G401.6 (cell line): ENCODE data around the gene C13orf46.

Experiments used
- FAIRE-seq: peaks from 2 replicates; lab custom pipeline; 2012; peaks lifted over from hg19 to GRCh38; lab: Jason Lieb, UNC

C13orf46 gene

DNA sequence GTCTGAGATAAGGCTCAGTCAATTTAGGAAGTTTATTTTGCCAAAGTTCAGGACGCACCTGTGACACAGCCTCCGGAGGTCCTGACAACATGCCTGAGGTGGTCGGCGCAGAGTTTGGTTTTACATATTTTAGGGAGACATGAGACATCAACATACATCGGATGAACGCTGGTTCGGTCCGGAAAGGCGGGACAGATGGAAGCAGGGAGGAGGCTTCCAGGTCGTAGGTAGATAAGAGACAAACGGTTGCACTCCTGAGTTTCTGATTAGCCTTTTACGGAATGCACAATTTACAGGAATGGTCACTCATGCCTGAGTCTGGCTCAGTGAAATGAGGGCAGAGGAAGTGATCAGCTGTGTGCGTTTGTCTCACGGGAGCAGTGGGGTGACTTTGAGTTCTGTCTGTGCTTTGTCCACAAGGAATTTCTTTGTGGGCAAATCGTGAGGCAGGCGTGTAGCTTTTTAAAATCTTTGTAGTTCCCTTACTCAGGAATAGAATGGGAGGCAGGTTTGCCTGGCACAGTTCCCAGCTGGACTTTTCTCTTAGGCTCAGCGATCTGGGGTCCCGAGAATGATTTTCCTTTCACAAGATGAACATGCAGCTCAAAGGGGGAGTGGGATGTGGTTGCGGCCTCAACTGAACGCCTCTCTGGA, 36.2 kb downstream of the C13orf46 start:
- FAIRE-seq: no peak

DNA sequence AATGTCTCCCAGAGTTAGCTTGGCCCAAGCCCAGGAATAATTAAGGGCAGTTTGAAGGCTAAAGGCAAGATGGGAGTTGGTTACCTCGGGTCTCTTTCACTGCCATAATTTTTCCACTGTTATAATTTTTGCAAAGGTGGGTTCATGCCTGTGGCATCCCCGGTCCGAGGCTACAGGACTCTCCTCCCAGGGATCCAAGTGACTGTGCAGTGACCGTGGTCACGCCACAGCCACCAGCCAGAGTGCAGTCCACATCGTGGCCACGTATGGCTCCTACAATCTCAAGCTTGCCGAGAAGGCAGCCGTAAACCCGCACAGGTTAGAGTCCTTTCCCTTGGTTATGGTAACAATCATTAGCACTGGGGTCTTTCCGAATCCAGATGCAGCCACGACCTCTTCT, 36.8 kb downstream of the C13orf46 start:
- FAIRE-seq: no peak

DNA sequence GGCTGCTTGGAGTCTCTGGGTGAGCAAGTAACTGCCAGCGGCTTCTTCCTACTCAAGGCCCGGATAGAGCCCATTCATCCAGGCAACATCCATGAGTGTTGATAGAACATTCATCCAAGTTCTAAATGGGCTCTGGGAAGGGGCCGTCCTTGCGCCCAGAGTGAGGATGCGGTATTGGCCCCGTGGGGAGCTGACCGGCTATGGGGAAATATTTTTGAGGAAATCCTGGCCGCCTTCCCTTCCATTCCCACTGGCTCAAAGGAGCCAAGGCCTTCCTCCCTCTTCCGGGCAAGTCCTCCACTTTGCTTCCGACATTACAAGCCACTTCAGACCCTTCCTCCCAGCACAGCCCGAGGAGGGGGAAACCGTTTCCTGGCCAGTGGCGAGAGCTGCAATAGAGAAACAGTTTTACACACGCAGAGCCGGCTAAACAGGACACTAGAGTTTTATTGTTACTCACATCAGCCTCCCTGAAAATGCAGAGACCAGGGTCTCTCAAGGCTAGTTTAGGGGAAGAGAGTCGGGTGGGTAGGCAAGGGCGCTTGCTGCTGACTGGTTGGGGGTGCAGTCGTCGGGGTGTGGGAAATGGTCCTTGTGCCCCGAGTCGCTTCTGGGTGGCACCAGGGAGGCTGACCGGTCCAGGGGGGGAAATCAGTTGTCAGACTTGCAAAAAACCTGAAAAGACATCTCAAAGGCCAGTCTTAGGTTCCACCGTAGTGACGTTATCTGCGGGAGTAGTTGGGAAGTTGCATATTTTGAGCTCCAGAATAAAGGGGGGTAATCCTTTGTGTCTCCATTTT, 37.5 kb downstream of the C13orf46 start:
- FAIRE-seq: no peak

DNA sequence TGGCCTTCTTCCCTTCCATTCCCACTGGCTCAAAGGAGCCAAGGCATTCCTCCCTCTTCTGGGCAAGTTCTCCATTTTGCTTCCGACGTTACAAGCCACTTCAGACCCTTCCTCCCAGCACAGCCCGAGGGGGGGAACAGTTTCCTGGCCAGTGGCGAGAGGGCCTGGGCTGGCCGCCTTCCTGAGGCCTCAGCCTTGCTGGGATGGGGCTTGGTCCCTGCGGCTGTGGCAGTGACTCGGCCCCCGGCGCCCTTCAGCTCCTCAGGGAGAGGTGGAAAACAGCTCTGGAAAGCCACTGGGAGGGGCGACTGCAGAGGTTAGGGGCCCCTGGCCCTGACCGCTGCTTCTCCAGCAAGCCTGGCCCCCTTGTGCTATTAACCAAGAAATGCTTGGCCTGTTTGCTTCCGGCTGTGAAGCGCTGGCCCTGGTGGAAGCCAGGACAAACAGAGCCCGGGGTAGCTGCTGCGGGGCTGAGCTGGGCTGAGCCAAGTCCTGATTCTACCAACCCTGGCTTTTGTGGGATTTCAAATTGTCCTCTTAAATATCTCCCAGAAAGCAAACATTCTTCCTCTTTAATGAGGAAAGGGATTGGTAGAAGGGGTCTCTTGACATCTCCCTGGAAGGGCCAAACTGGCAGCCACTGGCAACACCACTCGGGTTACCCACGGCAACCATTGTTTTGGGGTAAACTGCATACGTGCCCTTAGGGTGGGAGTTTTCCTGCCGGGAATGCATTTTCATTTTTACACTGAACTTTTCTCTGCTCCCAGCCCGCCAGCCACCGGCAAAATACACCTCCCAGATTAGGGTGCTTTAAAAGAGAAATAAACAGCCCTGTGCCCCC, 38.7 kb downstream of the C13orf46 start:
- no peak for FAIRE-seq

DNA sequence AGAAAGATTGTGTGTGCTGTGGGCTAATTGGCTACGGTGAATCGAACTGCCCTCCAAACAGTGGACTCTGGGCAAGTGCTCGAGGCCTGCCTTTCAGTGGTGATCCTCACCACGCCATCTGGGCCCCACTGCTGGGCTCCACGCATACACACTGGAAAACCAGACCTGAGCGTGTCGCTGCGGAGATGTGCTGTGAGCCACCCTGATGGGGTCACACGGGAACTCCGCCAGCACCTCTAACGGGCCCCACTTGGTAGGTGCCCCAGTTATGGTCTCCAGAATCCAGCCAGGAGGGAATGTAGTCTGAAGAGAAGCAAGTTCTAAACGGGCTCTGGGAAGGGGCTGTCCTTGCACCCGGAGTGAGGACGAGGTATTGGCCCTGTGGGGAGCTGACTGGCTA, 39.3 kb downstream of the C13orf46 start:
- no peak for FAIRE-seq

DNA sequence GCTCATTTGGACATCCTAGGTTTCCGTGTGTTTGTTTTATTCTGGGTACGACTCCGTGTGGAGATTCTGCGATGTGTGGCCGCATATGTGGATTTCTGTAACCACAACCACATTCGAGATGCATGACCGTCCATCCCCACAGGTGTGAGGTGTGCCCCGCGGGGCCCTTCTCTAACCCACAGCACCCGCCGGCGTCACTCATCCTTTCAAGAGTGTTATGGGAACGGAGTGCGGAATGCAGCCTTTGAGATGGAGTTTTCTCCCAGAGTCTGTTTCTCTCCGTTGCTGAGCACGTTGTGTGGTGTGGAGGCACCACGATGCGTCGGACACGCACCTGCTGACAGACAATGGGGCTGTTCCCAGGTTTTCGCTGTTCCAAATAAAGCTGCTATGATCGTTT, 40.0 kb downstream of the C13orf46 start:
- no peak for FAIRE-seq

DNA sequence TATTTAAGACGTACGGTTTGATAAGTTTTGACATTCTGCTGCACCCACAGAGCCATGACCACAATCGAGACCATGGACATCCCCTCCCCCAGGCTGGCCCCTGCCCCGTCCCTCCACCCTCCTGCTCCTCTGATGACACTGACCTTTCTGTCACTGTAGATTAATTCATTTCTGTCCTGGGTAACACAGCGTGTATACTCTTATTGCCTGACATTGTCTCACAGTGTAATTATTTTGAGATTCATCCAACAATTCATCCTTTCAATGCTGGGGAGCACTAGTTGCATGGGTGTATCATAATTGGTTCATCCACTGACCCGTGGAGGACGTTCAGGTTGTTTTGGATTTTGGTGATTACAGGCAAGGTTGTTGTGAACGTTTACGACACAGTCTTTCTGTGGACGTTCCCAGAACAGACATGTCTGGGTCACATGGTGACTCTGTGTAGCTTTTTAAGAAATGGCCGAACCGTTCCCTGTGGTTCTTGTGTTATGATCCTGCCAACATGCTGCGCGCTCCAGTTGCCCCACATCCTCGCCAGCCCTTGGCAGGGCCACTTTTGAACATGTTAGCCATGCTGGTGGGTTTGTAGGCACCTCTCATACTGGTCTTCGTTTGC, 41.9 kb downstream of the C13orf46 start:
- FAIRE-seq: no peak

DNA sequence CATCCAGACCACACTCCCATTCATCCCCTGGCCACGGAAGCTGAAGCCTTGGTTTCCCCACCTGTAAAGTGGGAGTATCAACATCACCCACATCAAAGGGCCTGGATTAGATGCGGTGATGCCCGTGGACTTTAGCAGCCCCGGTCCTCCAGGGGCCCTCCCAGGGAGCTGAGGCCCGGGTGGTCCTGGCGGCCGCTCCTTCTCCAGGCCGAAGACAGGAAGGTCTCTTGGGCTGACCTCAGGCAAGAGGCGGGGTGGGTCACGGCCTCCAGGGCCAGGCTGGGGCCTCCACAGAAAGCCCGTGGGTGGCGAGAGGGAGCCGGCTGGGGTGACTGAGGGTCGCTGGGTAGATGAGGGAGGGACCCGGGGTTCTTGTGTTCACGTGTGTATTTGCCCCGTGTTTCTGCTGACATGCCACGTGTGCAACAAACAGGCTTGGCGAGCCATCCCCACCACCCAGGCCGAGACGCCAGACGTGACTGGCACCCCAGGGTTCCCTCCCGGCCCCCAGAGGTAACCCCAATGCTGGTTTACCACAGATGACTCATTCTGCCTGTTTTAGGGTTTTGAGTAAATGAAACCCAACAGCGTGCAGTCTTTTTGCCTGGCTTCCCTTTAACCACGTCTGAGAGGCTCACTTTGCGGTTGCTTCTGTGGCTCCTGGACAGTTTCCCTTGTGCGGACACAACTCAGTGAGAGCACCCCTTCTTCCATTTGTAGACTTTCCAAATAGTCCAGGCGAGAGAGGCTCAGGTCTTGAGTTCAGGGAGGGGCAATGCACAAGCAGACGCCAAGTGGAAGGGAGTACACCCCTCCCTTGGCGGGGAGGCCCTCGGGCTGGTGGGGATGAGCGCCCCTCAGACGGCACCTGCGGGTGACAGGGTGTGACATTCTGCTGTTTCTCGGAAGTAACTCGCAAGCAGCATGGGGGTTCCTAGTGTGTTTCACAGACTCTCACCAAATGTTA, 42.9 kb downstream of the C13orf46 start:
- FAIRE-seq: no peak

DNA sequence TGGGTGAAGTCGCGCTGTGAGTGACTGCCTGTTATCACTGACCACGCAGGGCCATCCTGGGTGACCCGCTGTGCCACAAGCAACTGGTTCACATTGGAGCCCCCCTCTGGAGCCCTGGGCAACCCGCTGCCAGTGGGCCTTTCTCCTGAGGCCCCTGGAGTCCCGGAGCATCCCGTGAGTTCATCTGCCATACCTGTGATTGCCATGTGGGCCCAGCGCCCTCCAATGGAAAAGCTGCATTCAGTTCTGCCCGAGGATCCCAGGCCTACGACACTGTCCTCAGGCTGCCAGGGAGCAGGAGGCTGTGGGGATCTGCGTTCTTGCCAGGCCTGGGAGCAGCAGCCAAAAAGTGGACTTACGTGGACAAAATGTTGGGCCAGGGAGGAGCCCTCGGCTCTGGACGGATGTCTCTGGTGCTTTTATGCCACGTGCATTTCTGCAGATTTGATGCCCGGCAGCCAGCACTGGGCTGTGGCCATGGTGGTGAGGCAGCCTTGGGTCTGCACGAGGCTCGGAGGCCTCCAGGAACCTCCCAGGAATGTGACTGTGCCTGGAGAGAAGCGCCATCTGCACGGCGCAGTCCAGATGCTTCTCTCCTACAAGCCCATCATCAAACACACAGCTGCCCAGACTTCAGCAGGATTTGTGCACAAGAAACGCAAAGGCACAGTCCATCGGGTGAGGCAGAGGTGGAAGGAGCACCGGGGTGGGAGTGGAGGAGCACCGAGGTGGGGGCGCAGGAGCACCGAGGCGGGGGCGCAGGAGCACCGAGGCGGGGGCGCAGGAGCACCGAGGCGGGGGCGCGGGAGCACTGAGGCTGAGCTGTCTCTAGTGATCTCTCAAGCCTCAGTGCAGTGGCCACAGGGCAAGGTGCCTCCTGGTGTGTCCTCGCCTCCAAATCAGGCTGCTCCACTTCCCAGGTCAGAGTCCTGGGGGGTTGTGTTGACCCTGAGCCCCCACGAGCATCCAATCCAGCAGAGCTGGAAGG, 44.0 kb downstream of the C13orf46 start:
- FAIRE-seq: no peak

DNA sequence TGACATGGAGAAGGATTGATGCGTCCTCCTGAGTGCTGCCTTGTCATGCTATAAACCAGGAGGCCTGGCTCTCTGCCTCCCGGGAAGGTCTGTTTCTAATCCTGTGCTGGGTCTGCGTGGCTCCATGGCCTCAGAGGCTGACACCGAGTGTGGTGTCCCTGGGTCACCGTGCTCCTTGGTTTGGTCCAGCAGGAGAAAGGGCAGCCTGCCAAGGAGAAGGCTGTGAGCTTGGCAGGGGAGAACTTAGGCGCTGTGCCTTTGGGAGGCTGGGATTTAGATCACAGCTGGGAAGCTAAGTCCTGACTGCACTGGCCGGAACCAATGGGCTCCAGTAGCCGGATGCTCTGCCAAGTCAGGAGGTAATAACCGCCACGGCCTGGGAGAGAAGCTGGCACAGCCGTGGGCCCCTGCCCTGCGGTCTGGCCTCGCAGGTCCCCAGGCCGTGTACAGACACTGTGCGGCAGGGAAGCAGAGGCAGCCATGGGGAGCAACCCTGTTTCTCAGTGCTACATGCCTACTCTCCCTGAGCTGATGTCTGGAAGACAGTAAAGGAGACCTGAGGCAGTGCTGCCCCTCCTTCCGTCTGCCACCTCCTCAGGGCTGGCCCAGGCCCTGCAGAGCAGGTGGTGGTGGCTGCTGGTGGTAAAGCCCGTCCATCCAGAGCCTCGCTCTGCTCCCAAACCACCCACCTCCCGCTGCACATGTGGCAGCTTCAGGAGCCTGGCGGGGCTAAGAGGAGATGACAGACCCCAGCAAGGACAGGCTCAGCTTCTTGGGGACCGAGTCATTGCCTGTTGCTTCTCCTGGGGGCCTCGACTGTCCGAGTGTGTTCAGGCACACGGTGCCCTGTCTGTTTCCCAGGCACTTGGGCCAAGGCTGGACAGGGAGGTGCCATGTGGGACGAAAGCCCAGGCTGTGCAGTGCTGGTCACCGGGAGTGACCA, 44.9 kb downstream of the C13orf46 start:
- FAIRE-seq: no peak

DNA sequence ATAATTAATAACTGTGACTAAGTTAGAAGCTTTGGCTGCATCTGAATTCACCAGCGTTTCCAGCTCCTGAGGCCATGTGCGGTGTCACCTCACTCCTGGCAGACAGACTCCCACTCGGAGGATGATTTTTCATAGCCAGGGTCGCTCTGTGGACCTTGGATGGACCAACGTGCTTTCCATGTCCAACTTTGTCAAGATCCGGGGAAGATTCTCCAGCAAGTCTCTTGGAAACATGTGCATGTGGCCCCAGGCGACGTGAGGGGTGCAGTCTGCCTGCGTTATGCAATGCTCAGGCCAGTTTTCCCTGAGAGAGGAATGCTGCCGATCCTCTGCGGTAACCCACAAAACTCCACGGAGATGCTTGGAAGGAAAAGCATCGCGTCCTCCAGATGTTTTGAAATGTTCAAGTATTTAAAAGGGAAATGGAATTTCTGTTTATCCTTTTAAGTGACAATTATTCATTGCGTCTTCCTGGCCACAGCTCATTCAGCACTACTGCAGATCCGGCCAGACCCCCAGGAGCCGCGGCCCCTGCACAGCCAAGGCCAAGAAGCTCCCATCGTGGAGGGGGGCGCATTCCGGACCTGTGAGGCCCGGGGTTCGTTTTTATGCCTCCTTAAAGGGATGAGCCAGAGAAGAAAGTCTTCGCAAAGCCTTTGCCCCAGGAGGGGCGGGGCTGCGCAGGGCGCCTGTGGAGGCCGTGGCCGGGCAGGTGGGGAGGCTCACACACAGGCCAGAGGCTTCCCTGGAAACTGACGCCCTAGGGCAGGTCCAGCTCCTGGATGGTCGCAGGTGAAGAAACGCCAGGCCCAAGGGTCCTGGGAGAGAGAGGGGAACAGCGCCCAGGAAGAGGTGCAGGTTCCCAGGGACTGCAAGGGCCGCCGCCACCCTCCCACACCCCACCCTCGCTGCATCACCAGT, 46.0 kb downstream of the C13orf46 start:
- FAIRE-seq: no peak

DNA sequence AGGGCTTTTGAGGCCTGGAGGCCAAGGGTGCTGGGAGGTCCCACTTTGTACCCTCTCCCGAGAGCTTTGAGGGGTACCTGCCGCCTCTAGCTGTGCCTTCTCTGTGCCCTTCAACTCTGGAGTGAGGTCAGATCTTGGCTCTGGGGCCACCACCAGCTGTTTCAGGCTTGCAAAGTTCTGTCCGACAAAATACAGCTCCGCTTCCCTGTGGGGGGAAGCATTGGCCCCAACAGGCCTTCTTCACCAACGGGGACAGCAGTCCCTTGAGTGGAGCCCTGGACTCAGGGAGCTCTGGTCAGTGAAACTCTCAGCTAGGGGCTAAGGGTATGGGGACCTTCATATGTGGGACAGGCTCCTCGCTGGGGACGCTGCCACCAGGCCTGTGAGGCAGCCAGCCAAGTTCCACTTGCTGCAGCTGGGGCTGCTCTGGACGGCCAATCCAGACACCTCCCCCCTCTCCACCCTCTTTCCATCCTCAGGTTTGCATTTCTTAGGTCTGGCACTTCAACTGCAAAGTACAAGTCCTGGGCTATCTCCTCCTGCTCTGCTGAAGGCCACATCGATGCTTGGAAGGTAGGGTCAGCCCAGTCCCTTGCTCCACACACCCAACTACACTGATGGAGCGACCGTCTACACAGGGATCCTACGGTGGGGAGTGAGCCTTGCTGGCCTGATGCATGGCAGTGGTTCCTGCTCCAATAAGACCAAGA, 46.8 kb downstream of the C13orf46 start:
- FAIRE-seq: no peak

DNA sequence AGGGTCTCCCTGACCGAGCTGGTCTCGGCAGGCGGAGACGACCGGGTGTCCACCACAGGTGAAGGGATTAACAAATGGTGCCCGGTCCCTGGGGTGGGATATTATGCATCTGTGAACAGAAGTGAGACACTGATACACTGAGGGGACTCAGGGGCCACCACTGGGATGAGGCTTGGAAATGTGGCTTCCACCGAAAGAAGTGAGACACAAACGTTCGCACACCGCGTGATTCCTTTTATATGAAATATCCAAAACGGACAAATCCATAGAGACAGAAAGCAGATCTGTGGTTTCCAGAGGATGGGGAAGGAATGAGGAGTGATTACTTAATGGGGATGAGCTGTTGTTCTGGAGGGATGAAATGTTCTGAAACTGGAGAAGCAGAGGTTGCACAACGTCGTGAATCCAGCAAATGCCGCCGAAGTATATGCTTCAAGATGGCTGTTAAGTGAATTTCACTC, 47.5 kb downstream of the C13orf46 start:
- no peak for FAIRE-seq

DNA sequence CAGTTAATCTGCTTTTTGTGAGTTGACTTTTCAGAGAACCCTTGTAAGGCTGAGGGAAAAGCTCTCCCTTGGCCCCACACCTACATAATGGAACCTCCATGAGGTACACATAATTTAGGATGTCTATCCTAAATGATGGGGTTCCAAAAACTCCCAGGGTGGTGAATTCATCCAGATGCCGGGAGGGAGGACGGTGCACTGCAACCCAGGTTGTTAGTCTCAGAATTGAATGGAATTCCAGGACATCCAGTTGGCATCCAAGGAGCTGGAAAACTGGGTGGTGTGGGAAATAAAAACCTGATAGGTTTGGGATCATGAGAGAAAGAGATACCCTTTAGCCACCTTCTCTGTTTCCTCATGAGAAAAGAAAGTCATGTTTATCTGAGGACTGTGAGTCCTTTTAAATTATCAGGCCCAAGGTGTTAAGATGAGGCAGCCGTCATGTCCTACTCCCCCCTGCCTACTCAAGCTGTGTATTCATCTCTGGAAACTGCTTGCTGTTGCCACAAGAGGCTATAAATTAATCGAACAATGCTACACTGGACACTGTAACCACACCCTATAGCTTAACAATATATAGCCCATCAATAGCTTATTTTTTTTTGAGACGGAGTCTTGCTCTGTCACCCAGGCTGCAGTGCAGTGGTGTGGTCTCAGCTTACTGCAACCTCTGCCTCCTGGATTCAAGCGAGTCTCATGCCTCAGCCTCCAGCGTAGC, 49.5 kb downstream of the C13orf46 start:
- FAIRE-seq: no peak

DNA sequence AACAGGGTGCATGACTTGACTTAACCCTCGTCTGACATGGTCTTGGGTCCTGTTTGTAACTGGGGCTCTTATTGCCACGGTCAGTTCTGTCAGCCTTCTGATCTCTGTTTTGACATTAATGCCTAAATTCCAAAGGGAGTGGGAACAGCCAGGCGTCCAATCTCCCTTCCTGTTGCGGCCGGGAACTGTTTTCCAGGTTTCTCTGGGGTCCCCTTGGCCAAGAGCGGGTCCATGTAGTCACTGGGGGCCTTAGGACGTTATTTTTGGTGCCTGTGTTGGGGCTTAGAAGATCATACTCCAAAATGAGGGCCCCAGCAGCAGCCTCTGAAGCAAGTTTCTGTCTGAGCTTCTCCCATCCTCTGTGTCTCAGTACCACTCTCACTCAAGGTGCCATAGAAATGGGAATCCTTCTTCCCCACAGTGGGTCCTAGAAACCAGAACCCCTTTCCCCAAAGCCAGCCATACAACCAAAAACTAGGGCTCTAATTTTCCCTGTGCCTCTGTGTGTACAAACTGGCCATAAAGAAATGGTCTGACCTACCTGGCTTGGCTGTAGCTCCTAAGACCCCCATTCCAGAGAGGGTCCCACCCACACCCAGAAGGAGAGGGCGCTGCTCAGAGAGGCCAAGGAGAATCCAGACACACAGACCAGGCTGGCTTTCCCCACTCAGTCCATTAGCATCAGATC, 50.4 kb downstream of the C13orf46 start:
- no peak for FAIRE-seq
